ENCODE results near the gene RPL27A.

Gene RPL27A

DNA sequence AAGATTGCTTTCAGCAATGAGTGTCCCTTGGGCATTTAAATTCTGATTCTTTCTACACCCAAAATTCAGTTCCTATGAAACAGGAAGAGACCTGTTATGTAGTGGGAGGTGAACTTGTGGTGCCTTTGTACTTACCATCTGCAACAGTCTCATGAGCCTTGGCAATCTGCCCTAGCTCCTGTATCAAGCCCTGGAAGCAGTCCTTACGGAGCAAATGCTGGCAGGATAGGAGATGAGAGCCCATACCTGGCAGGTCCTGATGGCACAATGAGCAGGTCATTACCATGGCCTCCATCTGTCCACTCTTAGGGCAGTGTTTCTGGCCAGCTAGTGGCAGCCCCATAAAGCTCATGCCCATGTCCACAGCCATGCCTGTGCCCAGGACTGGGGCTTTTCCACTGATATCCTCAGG is 10.9 kb upstream of the RPL27A start:
- no peak for DNase-seq (ENCODE audit: low spot score)
- in situ Hi-C loops (cut with MboI; ENCODE audit: low sequenced_read_pairs, unreplicated experiment) = no loop called here
- TF ChIP-seq, protein P1, sequence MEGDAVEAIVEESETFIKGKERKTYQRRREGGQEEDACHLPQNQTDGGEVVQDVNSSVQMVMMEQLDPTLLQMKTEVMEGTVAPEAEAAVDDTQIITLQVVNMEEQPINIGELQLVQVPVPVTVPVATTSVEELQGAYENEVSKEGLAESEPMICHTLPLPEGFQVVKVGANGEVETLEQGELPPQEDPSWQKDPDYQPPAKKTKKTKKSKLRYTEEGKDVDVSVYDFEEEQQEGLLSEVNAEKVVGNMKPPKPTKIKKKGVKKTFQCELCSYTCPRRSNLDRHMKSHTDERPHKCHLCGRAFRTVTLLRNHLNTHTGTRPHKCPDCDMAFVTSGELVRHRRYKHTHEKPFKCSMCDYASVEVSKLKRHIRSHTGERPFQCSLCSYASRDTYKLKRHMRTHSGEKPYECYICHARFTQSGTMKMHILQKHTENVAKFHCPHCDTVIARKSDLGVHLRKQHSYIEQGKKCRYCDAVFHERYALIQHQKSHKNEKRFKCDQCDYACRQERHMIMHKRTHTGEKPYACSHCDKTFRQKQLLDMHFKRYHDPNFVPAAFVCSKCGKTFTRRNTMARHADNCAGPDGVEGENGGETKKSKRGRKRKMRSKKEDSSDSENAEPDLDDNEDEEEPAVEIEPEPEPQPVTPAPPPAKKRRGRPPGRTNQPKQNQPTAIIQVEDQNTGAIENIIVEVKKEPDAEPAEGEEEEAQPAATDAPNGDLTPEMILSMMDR (IDR thresholded peaks at IDR 0.05; ENCODE audit: borderline replicate concordance, control extremely low read depth, extremely low read depth, insufficient read depth, missing control alignments) = no peak

DNA sequence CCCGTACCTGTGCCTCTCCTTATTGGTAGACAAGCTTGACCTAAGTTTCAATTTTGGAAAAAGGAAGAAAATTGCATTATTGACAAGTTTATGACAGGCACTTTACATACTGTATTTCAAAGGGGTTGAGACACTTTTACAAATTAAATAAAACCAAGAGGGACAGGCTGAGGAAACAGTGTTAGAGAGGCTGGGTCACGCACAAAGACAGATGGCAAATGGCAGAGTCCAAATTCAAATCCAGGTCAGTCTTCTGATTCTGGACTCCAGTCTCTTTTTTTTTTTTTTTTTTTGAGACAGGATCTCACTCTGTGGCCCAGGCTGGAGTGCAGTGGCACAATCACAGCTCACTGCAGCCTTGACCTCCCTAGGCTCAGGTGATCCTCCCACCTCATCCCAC is 10.2 kb upstream of the RPL27A start:
- DNase-seq (ENCODE audit: low spot score) = no peak
- in situ Hi-C loops (cut with MboI; ENCODE audit: low sequenced_read_pairs, unreplicated experiment) = no loop called here
- TF ChIP-seq, protein P1 (IDR thresholded peaks at IDR 0.05; ENCODE audit: borderline replicate concordance, control extremely low read depth, extremely low read depth, insufficient read depth, missing control alignments) = no peak

DNA sequence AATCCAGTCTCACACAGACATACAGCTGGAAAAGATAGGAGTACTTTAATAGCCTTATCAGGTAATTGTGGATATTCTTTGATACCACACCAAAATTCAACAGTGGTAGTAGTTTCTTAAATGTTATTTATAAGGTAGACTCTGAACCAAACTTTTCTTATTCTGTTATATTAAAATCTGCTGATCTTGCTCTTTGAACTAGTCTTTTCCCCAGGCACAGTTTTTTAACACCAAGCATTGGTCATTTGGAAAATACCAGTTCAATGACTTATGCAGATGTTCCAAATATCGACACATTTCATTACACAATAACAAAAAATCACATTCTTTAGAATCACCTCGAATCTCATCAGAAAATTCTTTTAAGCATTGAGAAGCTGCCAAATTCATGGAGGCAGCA is 7.7 kb upstream of the RPL27A start:
- DNase-seq (ENCODE audit: low spot score) = no peak
- TF ChIP-seq, protein P1 (IDR thresholded peaks at IDR 0.05; ENCODE audit: borderline replicate concordance, control extremely low read depth, extremely low read depth, insufficient read depth, missing control alignments) = no peak
- in situ Hi-C loops (cut with MboI; ENCODE audit: low sequenced_read_pairs, unreplicated experiment) = no loop called here

DNA sequence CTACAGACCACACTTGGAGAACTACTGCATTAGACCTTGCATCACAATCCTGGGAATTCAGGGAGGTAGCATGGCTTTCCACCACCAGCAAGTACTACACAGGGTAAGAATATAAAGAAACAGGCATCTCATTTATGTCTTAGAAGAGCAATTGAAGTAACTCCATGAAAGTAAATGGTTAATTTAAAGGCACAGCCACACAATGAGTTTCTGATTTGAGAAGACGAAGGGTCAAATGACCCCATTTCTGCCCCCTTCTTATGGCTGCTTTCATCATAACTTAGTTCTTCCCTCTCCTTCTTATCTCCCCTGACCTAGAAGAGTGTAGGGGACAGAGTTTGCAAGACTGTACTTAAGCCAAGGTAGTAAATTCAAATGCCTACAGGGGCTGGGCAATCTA is 6.1 kb upstream of the RPL27A start:
- DNase-seq (ENCODE audit: low spot score) = no peak
- TF ChIP-seq, protein P1 (IDR thresholded peaks at IDR 0.05; ENCODE audit: borderline replicate concordance, control extremely low read depth, extremely low read depth, insufficient read depth, missing control alignments) = no peak
- in situ Hi-C loops (cut with MboI; ENCODE audit: low sequenced_read_pairs, unreplicated experiment) = no loop called here

DNA sequence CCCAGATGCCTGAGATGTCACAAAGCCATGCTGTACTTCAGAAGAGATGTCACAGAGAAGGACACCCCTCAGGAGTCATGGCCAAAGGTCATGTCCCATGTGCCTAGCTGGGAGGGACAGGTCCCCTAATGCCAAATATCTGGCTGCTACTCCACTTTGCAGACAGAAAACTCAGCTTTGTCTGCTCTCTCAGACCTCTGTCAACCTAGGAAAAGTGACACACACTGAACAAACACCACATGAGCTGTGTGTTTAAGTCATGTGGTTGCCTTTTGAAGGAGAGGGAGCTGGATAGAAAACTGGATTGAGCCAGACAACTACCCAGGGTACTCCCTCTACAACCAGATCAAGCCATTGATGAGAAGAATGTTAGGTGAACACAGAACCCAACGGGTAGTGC is 3.6 kb upstream of the RPL27A start:
- no peak for DNase-seq (ENCODE audit: low spot score)
- in situ Hi-C loops (cut with MboI; ENCODE audit: low sequenced_read_pairs, unreplicated experiment) = no loop called here
- TF ChIP-seq, protein P1 (IDR thresholded peaks at IDR 0.05; ENCODE audit: borderline replicate concordance, control extremely low read depth, extremely low read depth, insufficient read depth, missing control alignments) = no peak

DNA sequence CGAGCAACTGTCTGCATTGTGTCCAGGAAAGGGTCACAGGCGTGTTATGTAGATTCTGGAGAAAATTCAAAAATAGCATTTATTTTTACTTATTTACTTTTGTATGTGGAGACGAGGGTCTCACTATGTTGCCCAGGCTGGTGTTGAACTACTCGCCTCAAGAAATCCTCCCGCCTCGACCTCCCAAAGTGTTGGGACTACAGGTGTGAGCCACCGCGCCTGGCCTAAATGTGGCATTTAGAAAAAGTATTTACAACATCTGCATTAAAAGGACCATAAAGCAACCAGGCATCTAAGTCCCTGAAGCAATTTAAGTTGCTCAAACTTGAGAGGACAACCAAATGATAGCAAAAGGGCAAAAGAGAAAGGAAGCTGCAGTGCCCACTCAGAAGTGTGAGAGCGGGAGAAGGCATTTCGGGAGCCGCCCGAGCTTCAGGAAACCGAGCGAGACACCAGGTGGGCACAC is 722 bp upstream of the RPL27A start:
- DNase-seq (ENCODE audit: low spot score) = no peak
- in situ Hi-C loops (cut with MboI; ENCODE audit: low sequenced_read_pairs, unreplicated experiment) = no loop called here
- TF ChIP-seq, protein P1 (IDR thresholded peaks at IDR 0.05; ENCODE audit: borderline replicate concordance, control extremely low read depth, extremely low read depth, insufficient read depth, missing control alignments) = no peak

All from GM13976 (cell line).